Measurements from ENCODE around the gene BCORL1. TPM values are rescaled to one million over a fixed set of nuclear protein-coding genes. Genes with fewer than 3 reads are reported as not detected.

Gene BCORL1
- total RNA-seq, 1 donor: 1.4 TPM

DNA sequence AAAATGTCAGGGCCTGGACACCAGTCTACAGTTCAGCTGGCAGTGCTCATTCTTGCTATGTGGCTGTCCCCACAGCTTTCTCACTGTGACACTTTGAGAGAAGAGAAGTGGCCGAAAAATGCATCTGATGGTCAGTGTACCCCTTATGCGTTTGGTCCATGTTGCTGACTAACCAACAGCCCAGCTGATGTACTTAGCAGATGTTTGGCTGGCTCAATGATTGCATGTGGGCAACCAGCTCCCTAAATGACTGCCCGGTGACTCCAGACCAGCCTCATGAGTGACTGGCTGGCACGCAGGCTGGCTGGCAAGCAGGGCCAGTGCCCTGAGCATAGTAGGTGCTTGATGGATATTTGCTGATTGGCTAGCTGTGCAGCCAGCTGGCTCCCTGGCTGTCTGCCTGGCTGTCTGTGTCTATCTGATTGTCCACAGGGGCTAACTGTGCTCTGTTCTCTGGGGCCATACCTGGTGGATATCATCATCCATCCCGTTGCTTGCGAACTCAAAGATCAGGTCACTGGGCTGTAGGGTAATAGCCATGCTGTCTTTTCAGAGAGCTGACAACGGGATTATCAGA is 98.4 kb downstream of the BCORL1 start:
- Histone ChIP-seq H3K4me2 (ENCODE audit: insufficient read depth, low read length) (no peak overlapping the region), H3K79me2 (ENCODE audit: insufficient read depth, low read length) (peaks cover 31% of the 10 kb centered on the region), H3K4me1 (ENCODE audit: insufficient read depth, low read length) (peaks cover 14% of the 10 kb centered on the region), H3K36me3 (ENCODE audit: insufficient read depth, low read length) (no peaks in the 10 kb centered on the region), H4K20me1 (ENCODE audit: insufficient read depth, low read length) (peaks cover 14% of the 10 kb centered on the region), H3K27ac (ENCODE audit: low read depth, low read length) (no peak overlapping the region), H2AFZ (ENCODE audit: low read length) (no peak overlapping the region), H3K9me3 (ENCODE audit: low read depth, low read length) (no peaks in the 10 kb centered on the region), H3K27me3 (ENCODE audit: insufficient read depth, low read length) (no peaks in the 10 kb centered on the region), H3K4me3 (ENCODE audit: insufficient read depth, low read length) (no peak overlapping the region)
- DNase-seq (ENCODE audit: insufficient read length, low spot score, missing footprints): peak; percentile 53
- TF ChIP-seq, protein P1, sequence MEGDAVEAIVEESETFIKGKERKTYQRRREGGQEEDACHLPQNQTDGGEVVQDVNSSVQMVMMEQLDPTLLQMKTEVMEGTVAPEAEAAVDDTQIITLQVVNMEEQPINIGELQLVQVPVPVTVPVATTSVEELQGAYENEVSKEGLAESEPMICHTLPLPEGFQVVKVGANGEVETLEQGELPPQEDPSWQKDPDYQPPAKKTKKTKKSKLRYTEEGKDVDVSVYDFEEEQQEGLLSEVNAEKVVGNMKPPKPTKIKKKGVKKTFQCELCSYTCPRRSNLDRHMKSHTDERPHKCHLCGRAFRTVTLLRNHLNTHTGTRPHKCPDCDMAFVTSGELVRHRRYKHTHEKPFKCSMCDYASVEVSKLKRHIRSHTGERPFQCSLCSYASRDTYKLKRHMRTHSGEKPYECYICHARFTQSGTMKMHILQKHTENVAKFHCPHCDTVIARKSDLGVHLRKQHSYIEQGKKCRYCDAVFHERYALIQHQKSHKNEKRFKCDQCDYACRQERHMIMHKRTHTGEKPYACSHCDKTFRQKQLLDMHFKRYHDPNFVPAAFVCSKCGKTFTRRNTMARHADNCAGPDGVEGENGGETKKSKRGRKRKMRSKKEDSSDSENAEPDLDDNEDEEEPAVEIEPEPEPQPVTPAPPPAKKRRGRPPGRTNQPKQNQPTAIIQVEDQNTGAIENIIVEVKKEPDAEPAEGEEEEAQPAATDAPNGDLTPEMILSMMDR (IDR thresholded peaks at IDR 0.05; ENCODE audit: extremely low read depth, low read depth, low read length): no peak

DNA sequence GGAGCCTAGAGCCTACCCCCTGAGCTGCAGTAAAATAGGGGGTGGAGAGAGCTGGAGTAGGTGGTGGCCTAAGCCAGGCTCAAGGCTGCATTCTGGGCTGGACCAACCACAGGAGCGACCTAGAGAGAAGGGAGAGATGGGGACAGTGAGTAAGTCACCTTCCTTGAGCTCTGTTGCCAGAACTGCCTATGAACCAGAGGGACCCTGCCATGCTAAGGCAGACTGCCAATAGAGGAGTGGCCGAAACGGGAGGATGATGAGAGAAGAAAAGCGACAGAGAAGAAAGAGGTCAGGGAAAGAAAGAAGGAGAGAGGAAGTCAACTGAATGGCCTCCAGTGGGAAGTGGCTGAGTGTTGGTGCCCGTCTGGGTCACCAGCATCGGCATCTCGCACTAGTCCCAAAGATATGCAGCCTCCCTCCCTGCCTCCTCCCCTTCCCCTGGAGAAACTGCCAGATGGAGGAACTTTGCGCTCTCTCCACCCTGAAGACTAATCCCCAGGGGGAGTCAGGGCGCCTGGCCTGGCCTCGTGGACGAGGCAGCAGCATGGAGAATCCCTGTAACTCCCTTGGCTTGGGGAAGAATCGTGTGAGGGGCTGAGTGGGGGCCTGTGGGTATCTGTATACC is 99.1 kb downstream of the BCORL1 start:
- H3K9me3 ChIP-seq (ENCODE audit: low read depth, low read length): no peaks in the 10 kb centered on the region
- peaks cover 14% of the 10 kb centered on the region for H3K4me1 ChIP-seq (ENCODE audit: insufficient read depth, low read length)
- H3K4me3 ChIP-seq (ENCODE audit: insufficient read depth, low read length): no peak overlapping the region
- peaks cover 18% of the 10 kb centered on the region for H4K20me1 ChIP-seq (ENCODE audit: insufficient read depth, low read length)
- DNase-seq (ENCODE audit: insufficient read length, low spot score, missing footprints): peak; percentile 76
- H3K36me3 ChIP-seq (ENCODE audit: insufficient read depth, low read length): no peaks in the 10 kb centered on the region
- H3K79me2 ChIP-seq (ENCODE audit: insufficient read depth, low read length): peaks cover 37% of the 10 kb centered on the region
- no peak overlapping the region for H3K4me2 ChIP-seq (ENCODE audit: insufficient read depth, low read length)
- H3K27me3 ChIP-seq (ENCODE audit: insufficient read depth, low read length): no peaks in the 10 kb centered on the region
- H2AFZ ChIP-seq (ENCODE audit: low read length): no peak overlapping the region
- TF ChIP-seq, protein P1 (IDR thresholded peaks at IDR 0.05; ENCODE audit: extremely low read depth, low read depth, low read length): no peak
- H3K27ac ChIP-seq (ENCODE audit: low read depth, low read length): peak overlapping the region; percentile 60

GRCh38 chrX:130082244-130083106 is 100.0 kb downstream of the BCORL1 start:
- H3K4me3 ChIP-seq (ENCODE audit: insufficient read depth, low read length): peak overlapping the region; percentile 10
- TF ChIP-seq, protein P1 (IDR thresholded peaks at IDR 0.05; ENCODE audit: extremely low read depth, low read depth, low read length): peak; percentile 16
- H3K9me3 ChIP-seq (ENCODE audit: low read depth, low read length): no peaks in the 10 kb centered on the region
- H3K27ac ChIP-seq (ENCODE audit: low read depth, low read length): peak overlapping the region; percentile 60
- H4K20me1 ChIP-seq (ENCODE audit: insufficient read depth, low read length): peaks cover 18% of the 10 kb centered on the region
- H3K79me2 ChIP-seq (ENCODE audit: insufficient read depth, low read length): peaks cover 45% of the 10 kb centered on the region
- H3K36me3 ChIP-seq (ENCODE audit: insufficient read depth, low read length): no peaks in the 10 kb centered on the region
- H3K27me3 ChIP-seq (ENCODE audit: insufficient read depth, low read length): no peaks in the 10 kb centered on the region
- peaks cover 14% of the 10 kb centered on the region for H3K4me1 ChIP-seq (ENCODE audit: insufficient read depth, low read length)
- H2AFZ ChIP-seq (ENCODE audit: low read length): no peak overlapping the region
- peak overlapping the region; percentile 63 for H3K4me2 ChIP-seq (ENCODE audit: insufficient read depth, low read length)
- peak; percentile 83 for DNase-seq (ENCODE audit: insufficient read length, low spot score, missing footprints)

- Histone ChIP-seq H4K20me1 (ENCODE audit: insufficient read depth, low read length) (peaks cover 18% of the 10 kb centered on the region), H2AFZ (ENCODE audit: low read length) (no peak overlapping the region), H3K4me1 (ENCODE audit: insufficient read depth, low read length) (peaks cover 14% of the 10 kb centered on the region), H3K79me2 (ENCODE audit: insufficient read depth, low read length) (peaks cover 48% of the 10 kb centered on the region), H3K27me3 (ENCODE audit: insufficient read depth, low read length) (no peaks in the 10 kb centered on the region), H3K9me3 (ENCODE audit: low read depth, low read length) (no peaks in the 10 kb centered on the region), H3K36me3 (ENCODE audit: insufficient read depth, low read length) (no peaks in the 10 kb centered on the region), H3K4me2 (ENCODE audit: insufficient read depth, low read length) (no peak overlapping the region), H3K27ac (ENCODE audit: low read depth, low read length) (no peak overlapping the region), H3K4me3 (ENCODE audit: insufficient read depth, low read length) (no peak overlapping the region)
- DNase-seq (ENCODE audit: insufficient read length, low spot score, missing footprints): peak; percentile 17
- TF ChIP-seq, protein P1 (IDR thresholded peaks at IDR 0.05; ENCODE audit: extremely low read depth, low read depth, low read length): no peak
Observed at GRCh38 chrX:130083107-130083490, 100.7 kb downstream of the BCORL1 start.

All from osteoblast (primary cell).